HG03565 (cell line): ENCODE data around the gene PRKCB.

Source experiments
- ATAC-seq: cut with Tn5 transposase; IDR thresholded peaks from one replicate; pipeline ENCODE4 v1.9.1; 2021; ENCODE audit warnings: mild to moderate bottlenecking, moderate library complexity; ENCODE audit not compliant: unreplicated experiment

Gene PRKCB

GRCh38 chr16:23934610-23935236 lies 98.9 kb downstream of the PRKCB start:
- ATAC-seq: no peak

DNA sequence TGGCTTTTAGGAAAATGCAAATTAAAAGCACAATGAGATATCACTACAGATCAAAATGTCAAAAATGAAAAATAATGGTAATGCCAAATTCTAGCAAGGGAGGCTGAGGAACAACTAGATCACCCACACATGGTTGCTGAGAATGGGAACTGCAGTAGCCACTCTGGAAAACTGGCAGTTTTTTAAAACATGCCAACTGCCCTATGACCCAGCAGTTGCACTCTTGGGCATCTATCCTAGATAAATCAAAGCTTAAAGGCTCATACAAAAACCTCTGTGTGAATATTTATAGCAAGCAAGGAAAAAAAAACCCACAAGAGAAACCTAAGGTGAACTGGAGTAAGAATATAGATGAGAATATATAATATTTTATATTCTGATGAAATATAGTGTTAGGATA lies 104.3 kb downstream of the PRKCB start:
- ATAC-seq: no peak

DNA sequence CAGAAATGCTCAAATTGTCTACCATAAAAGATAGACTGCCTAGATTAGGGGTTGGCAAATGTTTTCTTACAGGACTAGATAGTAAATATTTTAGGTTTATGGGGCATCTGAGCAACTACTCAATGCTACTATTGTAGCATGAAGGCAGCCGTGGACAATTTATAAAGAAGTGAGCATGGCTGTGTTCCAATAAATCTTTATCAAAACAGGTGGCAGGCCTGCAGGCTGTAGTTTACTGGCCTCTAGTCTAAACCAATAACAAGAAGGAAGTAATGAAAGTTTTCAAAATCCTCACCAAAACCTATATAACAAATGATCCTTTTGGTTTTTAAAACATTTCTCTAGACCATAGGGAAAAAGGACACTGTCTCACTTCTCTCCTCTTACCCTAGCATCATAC lies 105.2 kb downstream of the PRKCB start:
- no peak for ATAC-seq

GRCh38 chr16:23941963-23942564 lies 106.3 kb downstream of the PRKCB start:
- no peak for ATAC-seq

DNA sequence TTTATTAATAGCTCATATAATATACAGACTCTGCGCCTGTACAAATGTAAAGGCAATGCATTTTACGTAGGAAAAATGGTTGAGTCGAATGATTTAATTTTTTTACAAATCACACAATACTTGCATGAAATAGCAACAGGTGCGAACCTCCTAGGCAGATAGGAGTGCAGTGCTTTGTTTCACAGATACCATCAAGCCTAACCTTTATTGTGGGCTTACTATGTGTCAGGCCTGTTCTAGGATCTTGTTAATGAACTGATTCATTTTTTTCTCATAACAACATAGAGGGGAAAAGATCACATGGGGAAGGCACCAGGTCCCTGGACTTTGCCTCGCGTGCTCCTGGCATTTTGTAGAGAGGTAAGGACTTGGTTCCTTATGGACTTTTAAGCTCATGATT lies 107.8 kb downstream of the PRKCB start:
- no peak for ATAC-seq

- no peak for ATAC-seq
Observed at GRCh38 chr16:23944381-23944780, 108.6 kb downstream of the PRKCB start.

GRCh38 chr16:23945243-23945642 lies 109.5 kb downstream of the PRKCB start:
- no peak for ATAC-seq

DNA sequence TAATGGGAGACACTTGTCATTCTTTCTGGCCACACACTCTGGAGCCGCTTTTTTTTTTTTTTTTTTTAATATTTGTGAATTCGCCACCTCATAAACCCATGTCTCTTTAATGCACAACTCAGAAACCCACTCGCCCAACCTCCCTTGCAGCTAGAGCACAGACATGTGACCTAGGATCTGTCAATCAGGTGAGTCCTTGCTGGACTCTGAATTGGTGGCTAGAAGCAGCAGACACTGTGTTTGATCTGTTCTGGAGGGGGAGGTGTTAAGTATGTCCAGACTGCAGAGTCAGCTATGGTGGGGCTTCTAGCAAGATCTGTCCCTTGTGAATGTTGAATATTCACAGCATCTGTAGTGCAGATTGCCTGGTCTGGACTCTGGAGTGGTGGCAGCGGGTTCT lies 112.1 kb downstream of the PRKCB start:
- ATAC-seq: no peak

DNA sequence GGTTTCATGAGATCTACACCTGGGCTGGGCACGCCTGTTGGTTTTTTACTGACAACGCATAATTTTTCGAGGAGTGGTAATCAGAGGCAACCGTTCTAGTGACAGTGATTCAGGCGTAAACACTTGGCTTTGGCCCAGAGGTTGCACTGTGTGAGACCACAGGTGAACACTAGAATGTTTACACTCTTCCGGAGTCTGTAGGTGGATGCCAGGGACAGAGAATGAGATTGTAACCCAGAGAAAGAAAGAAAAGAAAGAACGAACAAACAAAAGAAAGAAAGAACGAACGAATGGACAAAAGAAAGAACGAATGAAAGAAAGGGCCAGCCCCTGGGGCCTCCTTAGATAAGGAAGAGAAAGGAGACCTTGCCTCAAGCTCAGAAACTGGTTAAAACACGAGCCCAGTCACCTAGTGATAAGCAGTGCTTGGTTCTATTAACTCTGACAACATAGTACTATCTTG lies 113.2 kb downstream of the PRKCB start:
- ATAC-seq: no peak

- ATAC-seq: no peak
Observed at GRCh38 chr16:23949630-23950290, 114.0 kb downstream of the PRKCB start.

DNA sequence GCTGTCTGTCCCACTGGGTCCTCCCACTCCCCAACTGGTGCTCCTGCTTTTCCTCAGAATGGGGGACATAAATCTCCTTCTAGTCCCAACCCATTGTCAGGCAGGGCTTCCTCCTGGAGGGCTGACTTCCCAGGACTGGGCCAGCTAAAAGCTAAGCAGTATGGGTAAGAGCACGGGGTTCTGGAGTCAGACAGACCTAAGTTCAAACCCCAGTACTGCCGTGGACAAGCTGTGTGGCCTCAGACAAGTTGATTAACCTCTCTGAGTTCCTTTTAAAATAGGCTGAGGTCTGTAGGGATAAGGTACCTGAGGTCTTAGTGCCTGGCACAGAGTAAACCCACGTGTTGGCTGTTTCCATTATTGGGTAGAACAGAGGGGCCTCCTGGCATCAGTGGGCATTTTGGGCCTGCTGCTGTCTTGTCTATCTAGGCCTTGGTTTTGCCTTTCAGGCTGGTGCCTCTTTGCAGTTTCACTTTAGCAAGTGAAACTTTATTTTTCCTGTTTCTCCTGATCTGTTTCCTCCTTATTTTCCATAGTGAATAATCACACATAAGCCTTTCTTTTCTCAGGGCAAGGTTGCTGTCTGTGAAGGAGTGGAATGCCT lies 114.6 kb downstream of the PRKCB start:
- no peak for ATAC-seq

DNA sequence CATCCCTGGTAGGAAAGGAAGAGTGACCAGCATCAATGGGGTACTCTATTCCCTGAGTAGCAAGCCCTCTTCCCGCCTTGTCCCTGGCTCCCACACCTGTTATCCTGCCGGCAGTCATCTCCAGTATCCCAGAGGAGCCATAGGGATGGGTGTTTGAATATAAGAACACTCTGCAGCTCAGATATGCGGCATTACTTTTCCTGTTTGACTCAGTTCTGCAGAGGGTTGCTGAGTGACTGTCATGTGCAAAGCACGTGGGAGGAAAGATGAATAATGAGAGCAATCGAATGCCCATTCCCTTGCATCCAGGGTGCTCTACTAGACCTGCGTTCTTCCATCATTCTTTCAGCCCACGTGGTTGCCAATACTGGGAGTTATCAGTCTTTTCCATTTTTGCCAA lies 115.1 kb downstream of the PRKCB start:
- no peak for ATAC-seq

DNA sequence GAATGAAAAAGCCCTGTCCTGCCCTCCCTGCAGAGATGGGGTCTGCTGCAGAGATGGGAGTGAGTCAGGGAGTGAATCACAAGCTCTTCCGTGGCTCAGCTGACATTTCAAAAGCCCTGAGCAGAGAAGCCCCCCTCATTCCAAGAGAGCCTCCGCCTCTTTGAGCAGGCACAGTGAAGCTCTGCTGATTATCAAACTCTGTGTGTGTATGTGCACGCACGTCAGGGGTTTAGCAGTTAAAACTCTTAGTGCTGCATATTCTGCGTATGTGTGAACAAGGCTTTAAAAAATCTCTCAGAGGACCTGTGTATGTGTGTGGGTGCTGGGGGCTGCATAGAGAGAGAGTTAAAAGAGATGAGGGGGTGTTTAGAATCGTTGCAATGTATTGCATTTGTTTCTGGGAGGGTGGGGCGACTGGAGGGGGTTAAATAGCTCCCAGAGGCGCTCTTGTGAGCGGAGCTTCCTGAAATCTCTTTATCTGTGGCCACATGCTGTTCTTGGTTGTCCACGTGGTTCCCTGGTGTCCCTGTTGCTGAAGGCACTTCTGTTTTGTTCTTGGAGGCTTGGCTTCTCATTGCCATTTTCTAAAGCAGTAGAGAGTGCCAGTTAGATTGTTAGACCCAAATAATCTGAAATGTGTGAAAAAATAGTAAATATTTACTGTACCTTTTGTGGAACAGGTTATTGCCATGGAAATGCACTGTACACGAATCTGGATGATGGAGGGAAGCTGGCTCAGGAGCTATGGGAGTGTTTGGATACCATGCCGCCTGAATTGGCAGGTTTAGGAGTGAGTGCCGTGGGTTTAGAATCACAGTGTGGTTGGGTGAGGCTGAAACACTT lies 116.6 kb downstream of the PRKCB start:
- ATAC-seq: no peak

DNA sequence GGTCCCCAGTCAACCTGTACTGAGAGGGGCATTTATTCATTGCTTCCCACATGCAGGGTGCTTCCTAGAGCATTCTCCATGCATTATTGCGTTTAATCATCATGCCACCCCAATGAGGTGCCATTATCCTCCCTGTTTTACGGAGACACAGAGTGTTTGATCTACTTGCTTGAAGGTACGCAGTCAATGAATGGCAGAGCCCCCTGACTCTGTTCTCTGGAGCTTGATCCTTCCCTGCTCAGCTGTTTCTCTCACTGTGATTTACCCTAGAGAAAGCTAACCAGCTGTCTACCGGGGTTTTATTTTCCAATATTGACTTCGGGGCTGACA lies 117.2 kb downstream of the PRKCB start:
- ATAC-seq: no peak

DNA sequence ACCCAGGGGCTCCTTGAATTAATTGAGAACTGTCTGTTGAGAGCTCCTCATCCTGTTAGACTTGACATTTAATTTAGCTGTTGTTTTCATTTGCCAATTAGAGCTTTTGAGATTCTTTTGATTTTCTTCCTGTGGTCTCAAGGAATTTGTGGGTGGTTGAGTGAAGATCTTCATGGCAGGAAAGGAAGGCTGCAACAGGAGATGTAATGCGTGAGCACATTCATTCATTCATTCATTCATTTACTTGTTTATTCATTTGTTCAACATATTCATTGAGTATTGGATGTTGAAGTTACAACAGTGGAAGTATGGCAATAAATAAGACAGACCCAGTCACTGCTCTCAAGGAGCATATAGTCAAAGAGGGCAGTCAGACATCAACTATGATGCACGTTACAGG lies 117.7 kb downstream of the PRKCB start:
- no peak for ATAC-seq

DNA sequence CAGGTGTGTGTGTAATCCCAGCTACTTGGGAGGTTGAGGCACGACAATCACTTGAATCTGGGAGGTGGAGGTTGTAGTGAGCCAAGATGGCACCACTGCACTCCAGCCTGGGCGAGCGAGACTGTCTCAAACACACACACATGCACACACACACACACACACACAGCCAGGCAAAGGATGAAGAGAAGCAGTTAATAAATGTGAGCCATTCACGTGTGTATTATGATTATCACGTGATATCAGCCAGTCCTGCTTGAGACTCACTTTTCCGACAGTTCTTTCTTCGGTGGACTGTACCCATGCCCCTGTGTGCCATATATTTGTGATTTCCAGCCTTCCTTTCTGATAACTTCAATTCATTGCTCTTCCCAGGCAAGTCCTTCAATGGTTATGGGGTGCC lies 119.3 kb downstream of the PRKCB start:
- ATAC-seq: no peak

DNA sequence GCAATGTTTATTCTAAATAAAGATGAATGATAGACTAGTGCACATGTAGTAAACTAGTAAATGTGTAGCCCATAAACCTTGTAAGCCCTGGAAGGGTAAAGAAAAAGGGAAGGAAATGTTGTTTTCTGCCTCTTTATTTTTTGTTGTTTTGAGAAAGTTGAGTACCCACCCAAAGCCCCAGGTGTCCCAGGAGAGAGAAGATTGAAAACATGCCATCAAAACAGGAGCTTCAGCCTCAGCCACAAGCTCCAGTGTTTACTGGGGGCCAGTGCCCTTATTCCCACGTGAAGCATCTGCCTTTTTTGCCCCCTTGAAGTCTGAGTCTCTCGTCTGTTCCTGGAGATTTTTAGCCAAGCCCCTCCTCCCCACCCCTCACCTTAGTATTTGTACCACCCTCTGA lies 121.5 kb downstream of the PRKCB start:
- ATAC-seq: no peak

DNA sequence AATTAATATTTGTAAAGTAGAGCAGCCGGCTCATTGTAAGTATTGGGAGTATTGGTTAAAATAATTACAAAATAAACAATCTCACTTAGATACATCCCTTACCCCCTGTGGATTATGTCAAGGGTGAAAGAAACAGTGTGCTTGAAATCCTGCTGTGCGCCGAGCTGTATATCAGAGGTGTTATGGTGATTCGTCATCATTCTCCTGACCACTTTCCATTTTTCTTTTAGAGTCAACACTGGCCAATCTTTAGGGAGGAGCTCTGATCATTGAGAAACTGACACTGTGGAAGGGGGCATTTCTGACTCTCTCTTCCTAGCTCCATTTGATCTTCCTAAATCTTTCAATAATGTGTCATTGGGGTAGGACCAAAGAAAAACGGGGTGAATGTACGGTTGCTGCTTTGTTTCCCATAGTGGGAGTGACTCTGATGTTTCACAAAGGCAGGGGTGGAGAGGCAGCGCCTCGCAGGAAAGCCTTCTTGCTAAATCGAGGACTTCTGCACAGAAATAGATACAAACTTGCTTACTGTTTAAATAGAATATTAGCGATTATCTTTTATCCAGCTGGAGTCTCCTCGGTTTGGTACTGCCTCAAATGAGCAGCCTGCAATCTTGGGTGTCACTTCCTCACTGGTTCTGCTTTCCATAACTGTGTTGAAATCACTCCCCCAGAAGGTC lies 123.4 kb downstream of the PRKCB start:
- no peak for ATAC-seq

- no peak for ATAC-seq
Observed at GRCh38 chr16:23959752-23960072, 123.9 kb downstream of the PRKCB start.

DNA sequence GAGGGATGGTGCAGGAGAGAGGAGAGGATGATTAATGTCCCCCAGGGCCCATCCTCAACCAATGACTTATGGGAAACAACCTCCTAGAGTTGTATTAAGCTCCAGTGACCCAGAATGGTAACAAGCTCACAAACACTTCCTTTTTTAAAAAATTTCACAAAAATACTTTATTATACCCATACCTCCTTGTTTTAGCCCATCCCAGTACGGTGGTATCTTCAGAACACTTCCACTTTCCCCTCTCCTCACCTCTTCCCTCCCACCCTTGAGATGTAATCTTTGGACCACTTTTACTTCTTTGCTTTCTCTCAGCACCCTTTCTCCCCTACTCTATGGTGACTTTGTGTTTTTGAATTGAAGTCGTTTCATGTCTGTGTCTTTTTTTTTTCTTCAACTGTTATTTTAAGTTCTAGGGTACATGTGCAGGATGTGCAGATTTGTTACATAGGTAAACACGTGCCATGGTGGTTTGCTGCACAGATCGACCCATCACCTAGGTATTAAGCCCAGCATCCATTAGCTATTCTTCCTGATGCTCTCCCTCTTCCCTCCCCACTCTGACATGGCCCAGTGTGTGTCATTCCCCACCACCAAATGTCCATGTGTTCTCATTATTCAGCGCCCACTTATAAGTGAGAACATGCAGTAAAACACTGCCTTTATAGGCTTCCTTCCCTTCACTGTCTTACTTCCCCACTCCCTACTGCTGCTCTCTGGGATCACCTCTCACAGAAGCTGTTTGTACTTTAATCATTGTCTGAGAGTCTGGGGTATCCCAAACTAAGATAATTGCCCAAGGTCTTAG lies 124.5 kb downstream of the PRKCB start:
- no peak for ATAC-seq
